ENCODE data around the gene SRP14. TPM values are rescaled to one million over a fixed set of nuclear protein-coding genes. Genes with fewer than 3 reads are reported as not detected.

SRP14 gene
- total RNA-seq, 2 donors from 2014 or later, result 163 to 167 TPM

- Histone ChIP-seq H3K9me3 (no peaks in the 10 kb centered on the region), H3K9ac (ENCODE audit: low read depth in 2 of 2, low read length in 2 of 2) (peak overlapping the region in 1 of 2 donors; percentile 38), H3K4me1 (peaks cover 34% of the 10 kb centered on the region), H3K4me3 (no peak overlapping the region), H3K27me3 (no peaks in the 10 kb centered on the region), H3K27ac (peak overlapping the region; percentile 59), H3K36me3 (no peaks in the 10 kb centered on the region)
- intact Hi-C loops (cut with DNase I), result loop anchor here (5.0 kb wide), 2 partner anchors 164 to 229 kb away; no protein-coding TSS in a partner anchor
- DNase-seq, result no peak
- no peak for TF ChIP-seq CTCF (IDR thresholded peaks at IDR 0.05)
Measured at GRCh38 chr15:40048211-40048792, 9.3 kb upstream of the SRP14 start.

- no peak for TF ChIP-seq CTCF (IDR thresholded peaks at IDR 0.05)
- intact Hi-C loops (cut with DNase I), result loop anchor here (5.0 kb wide), 2 partner anchors 165 to 230 kb away; no protein-coding TSS in a partner anchor
Measured at GRCh38 chr15:40047415-40048210, 8.6 kb upstream of the SRP14 start.

GRCh38 chr15:40046721-40047414, 7.9 kb upstream of the SRP14 start:
- no peaks in the 10 kb centered on the region for H3K36me3 ChIP-seq
- peaks cover 34% of the 10 kb centered on the region for H3K4me1 ChIP-seq
- H3K27me3 ChIP-seq, result no peaks in the 10 kb centered on the region
- peak overlapping the region; percentile 59 for H3K27ac ChIP-seq
- no peak overlapping the region for H3K4me3 ChIP-seq
- no peak for TF ChIP-seq CTCF (IDR thresholded peaks at IDR 0.05)
- intact Hi-C loops (cut with DNase I), result loop anchor here (5.0 kb wide), 2 partner anchors 165 to 230 kb away; no protein-coding TSS in a partner anchor
- no peak for DNase-seq
- H3K9me3 ChIP-seq, result no peaks in the 10 kb centered on the region
- peak overlapping the region in 1 of 2 donors; percentile 46 for H3K9ac ChIP-seq (ENCODE audit: low read depth in 2 of 2, low read length in 2 of 2)

More at GRCh38 chr15:40047415-40048210, 8.6 kb upstream of the SRP14 start:
- no peaks in the 10 kb centered on the region for H3K27me3 ChIP-seq
- H3K4me3 ChIP-seq, result no peak overlapping the region
- H3K4me1 ChIP-seq, result peaks cover 34% of the 10 kb centered on the region
- H3K27ac ChIP-seq, result peak overlapping the region; percentile 59
- H3K9ac ChIP-seq (ENCODE audit: low read depth in 2 of 2, low read length in 2 of 2), result peak overlapping the region; percentile 38 to 64
- no peaks in the 10 kb centered on the region for H3K9me3 ChIP-seq
- H3K36me3 ChIP-seq, result no peaks in the 10 kb centered on the region
- DNase-seq, result no peak

GRCh38 chr15:40045572-40046217, 6.7 kb upstream of the SRP14 start:
- TF ChIP-seq CTCF (IDR thresholded peaks at IDR 0.05), result no peak
- Histone ChIP-seq H3K27me3 (no peaks in the 10 kb centered on the region), H3K4me1 (peaks cover 29% of the 10 kb centered on the region), H3K9ac (ENCODE audit: low read depth in 2 of 2, low read length in 2 of 2) (peak overlapping the region; percentile 48 to 52), H3K4me3 (no peak overlapping the region), H3K36me3 (no peaks in the 10 kb centered on the region), H3K9me3 (no peaks in the 10 kb centered on the region), H3K27ac (no peak overlapping the region)
- intact Hi-C loops (cut with DNase I), result loop anchor here (5.0 kb wide), 2 partner anchors 167 to 232 kb away; no protein-coding TSS in a partner anchor
- DNase-seq, result no peak

All from colonic mucosa (tissue), 4 donors.